Stimulated activated CD8-positive, alpha-beta memory T cell treated with anti-CD3 and anti-CD28 coated beads, Interleukin-7, amount 100 ng/mL, for 48 hours (primary cell): ENCODE data around the gene TMEM30A.
A peak's percentile ranks its signal among the peaks of the same experiment; 100 is the strongest.

Source experiments
- DNase-seq, 2 donors: peaks; one replicate each; pipeline ENCODE4 v3.0.0-alpha.2; 2020; ENCODE audit warnings: low read depth in 1 of 2; ENCODE audit errors: extremely low read depth in 1 of 2

Gene TMEM30A

DNA sequence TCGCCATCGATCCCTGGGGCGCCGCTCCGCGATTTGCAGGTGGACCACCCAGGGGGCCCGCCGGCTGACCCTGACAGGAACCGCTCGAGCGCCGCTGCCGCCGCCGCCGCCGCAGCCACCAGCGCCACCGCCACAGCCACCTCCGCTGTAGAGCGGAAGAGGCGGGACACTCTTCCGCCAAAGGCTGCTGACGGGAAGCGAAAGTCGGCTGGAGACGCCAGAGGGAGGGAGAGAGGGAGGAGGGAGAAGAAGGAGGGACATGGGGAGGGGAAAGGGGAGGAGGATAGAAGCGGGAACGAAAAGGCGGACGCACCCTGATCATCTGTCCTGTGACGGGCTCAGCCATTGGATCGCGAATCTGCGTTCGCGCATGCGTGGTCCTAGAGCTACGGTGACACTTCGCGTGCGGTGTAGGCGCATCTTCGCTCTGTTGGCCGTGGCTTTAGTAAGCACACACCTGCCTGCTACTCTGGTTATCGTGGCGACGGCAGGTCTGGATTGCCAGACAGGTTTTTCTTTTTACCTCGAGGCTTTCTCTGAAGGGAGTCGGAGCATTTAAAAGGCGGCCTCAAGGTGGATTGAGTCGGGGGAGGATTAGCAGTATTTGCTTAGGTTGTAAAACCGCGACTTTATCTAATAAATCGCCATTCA lies at the start of gene TMEM30A:
Gene TMEM30A (minus strand): TSS at position 161 of the 651 bp plus-strand sequence. CDS start 154 bp downstream, at position 7.
- DNase-seq: peak; percentile 88 to 96

GRCh38 chr6:75333676-75334200 lies 49.1 kb upstream of the TMEM30A start:
- DNase-seq: no peak

DNA sequence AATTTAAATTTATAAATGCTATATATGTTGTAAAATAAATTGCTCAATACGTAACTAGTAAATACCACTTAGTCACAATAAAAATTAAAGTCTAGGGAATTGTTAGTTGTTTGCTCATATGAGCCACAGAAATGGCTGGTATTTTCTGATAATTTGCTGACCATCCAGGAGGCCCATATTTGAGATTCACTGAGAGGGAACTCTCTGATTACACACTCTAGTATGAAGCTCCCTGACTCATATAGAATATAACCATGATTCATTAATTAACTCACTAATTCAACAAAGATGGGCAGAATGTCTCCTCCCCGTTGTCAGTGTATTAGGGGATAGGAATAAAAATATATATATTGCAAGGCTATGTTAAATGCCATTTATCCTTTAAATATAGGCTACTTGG lies 46.6 kb upstream of the TMEM30A start:
- no peak for DNase-seq

DNA sequence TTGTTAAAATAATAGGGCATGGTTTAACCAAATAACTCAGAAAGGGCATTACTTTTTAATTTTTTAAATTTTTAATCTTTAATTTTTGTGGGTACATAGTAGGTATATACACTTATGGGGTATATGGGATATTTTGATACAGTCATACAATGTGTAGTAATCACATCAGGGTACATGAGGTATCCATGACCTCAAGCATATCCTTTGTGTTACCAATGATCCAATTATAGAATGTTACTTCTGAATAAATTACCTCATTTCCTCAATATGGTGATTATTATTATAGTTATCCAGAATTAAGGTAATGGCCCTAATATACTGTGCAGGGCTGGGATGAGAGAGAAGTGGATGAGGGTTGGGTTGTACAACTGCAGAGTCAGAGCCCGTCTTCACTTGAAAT lies 45.1 kb upstream of the TMEM30A start:
- no peak for DNase-seq

- DNase-seq: no peak
Measured at GRCh38 chr6:75327807-75328206, 43.2 kb upstream of the TMEM30A start.

DNA sequence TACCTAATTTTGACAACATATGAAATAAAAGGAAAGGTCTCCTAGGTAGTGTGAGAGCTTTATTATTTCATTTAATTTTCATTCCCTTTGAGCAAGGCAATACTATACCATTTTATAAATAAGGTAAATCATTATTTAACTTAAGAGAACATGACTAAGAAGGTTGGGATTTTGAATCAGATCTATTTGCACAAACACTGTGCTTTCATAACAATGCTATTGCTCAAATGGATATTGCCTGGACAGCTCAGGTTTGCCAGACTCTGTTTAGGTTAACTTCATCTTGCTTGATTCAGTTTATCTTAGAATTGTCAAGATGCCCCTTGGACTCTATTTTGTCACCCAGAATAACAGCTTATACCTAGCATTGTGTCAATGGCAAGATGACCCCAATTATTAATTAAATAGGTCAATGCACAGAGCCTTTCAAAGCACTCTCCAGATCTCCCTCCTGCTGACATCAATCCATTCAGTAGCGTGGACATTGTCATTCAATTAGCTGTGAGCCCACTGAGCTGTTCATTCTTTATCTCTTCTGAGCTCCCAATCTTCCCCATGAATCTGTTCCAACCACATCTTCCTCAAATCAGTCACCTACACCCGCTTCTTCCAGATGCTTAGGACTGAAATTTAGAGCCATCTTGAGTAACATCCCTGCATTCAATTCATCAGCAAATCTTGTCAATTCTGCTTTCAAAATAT lies 42.1 kb upstream of the TMEM30A start:
- no peak for DNase-seq

GRCh38 chr6:75318900-75319299 lies 34.3 kb upstream of the TMEM30A start:
- DNase-seq: no peak

GRCh38 chr6:75317503-75318206 lies 33.1 kb upstream of the TMEM30A start:
- DNase-seq: no peak

- no peak for DNase-seq
Measured at GRCh38 chr6:75315978-75316377, 31.4 kb upstream of the TMEM30A start.

- DNase-seq: no peak
Measured at GRCh38 chr6:75308250-75308988, 23.8 kb upstream of the TMEM30A start.

DNA sequence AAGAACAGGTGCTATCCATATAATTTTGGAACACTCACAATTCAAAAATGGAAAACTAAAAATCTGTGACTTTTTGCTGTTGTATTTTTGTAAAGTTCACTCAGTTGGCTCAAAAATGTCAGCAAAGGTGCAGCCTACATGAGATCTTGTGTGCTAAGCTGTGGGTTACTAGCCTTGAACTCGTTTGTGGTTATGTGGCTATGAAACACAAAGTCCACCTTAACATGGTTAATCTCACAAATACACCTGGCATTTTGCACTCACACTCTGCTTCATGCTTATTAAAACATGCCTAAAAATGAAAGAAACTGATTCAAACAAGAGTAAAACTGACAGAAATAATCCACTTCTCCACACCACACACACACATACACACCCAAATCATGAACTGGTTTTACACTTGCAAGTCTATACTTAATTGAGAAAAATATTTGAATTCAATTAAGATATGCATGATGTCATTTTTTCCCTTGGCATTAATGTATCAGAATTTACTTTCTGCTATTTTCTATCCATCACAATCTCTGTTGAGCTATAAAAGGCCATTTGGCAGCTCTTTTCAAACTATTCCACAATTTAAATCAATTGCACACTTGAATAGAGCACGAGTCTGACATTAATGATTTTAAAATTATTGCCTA lies 22.9 kb upstream of the TMEM30A start:
- DNase-seq: no peak

- no peak for DNase-seq
Measured at GRCh38 chr6:75306064-75306463, 21.5 kb upstream of the TMEM30A start.

DNA sequence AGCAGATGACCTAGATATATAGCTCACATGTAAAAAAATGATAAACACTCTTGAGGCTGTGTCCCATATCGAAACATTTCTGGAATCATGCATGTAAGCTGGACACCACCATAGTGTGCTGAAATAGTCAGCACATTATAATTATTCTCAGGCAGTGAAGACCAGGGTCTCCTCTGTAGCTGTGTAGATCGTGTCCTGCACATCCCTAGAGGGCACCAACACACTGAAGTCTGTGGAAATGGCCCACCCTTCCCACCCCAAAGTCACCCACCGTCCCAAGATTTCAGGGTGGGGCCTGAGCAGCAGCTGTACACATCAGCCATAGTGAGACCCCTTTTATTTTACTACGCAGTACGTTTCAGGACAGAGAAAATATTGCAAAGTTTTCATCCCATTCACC lies 21.0 kb upstream of the TMEM30A start:
- no peak for DNase-seq

GRCh38 chr6:75302280-75302679 lies 17.7 kb upstream of the TMEM30A start:
- no peak for DNase-seq

DNA sequence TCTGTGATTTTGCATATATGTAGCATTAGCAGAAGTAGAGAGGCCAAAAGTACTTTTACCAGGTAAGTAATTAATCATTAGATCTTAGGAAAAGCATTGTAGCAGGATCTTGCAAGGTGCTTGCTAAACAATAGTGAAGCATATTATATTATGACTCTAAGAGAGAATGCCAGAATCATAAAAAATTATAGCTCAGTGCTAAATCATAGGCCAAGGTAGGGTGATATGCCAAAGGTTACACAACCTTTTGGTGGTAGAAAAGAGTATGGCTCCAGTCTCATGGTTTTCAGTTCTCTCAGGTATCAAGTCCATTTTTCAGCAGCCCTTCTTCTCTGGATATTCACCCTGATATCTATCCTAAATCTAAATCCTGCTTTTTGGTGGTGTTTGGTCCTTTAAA lies 16.9 kb upstream of the TMEM30A start:
- DNase-seq: no peak

GRCh38 chr6:75301088-75301487 lies 16.5 kb upstream of the TMEM30A start:
- DNase-seq: no peak

- no peak for DNase-seq
Measured at GRCh38 chr6:75300531-75300855, 15.9 kb upstream of the TMEM30A start.

DNA sequence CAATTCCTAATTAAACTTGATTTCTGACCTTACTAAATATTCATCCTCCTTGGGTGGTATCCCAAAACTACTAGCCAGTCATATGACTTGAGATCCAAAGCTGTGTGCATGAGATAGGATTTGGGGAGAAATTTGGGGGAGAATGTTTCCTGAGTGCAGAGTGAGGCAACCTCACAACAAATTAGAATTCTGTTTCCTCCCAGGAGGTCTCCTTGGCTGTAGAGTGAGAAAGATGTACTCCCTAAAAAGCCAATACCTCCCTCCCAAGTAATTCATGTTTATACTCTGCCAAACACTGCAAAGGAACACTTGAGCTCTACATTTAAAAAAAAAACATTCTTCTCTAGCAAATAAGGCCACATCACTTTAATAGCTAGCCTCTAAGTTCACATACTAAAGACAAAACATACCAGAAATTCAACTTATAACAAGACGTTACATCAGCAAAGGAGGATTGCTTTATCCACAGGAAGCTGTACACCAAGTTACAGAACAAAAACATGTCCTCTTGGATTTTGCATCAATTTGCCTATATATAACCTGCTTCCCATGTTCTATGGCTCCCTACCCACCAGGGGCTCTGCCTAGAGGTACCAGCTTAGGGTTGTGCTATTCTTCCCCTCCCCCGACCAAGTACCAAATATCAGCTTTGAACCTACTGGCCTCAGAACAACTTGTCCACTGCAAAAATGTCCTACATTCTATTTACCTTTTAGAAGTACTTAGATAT lies 15.4 kb upstream of the TMEM30A start:
- no peak for DNase-seq

DNA sequence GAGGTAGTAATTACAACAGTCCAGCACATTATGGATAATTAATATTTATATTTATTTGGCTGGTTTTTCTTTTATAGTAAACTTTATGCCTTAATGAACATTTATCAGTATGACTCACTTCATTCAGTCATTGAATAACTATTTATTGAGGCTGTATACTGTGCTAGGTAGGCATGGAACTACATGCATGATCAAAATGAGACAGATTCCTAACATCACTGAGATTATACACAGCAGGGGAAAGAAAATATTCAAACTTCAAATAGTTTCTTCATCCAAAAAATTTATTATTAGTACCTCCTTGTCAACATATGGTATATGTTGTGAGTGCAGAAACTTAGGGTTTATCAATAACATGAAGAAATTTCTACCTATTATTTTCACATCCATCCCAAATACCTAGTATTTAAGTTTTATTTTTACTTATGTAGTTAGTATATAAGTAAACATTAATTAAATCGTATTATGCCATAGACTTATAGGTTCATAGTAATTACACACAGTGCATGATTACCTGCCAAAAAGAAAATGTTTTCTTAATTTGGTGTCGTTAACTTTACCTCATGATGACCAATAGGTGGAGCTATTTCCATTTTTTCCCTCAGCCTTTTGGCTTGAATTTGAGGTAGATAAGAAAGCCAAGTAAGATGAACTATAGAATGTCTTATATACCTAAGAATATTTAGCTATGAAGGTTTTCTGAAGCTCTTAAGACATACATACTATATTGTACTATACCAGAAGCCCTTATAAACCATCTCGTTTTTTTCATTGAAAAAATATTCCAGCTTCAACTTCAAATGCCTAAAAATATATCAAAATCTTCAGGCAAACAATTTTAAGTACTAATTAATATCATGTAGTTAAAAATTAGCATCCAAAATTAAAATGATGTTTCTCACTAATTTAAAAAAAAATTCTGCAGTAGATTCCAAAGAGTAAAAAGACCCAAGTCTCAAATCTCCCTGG lies 12.5 kb upstream of the TMEM30A start:
- no peak for DNase-seq
